ENCODE measurements around the gene TUBA1B. TPM values are rescaled to one million over a fixed set of nuclear protein-coding genes. Genes with fewer than 3 reads are reported as not detected.

TUBA1B gene
- total and polyA plus RNA-seq, 2 of the 8 experiments (the other 6 are each of a cell fraction or from before 2014, with no cell fraction given) = 2,092 to 6,837 TPM

- no peak for TF ChIP-seq E2F6 (IDR thresholded peaks at IDR 0.05)
- TF ChIP-seq CBX5 (IDR thresholded peaks at IDR 0.05; ENCODE audit: low read depth, low read length) = no peak
- no peak for TF ChIP-seq SIRT6 (IDR thresholded peaks at IDR 0.05; ENCODE audit: low read length)
Observed at GRCh38 chr12:49097381-49097780, 33.8 kb downstream of the TUBA1B start (continued).
